MM.1S (cell line): ENCODE data around the gene MAPK4.

Experiments used
- DNase-seq: peaks from one replicate; pipeline ENCODE4 v3.0.0-alpha.2; 2015
- H2AFZ ChIP-seq: fragments of 300-600 bp; sonication (generic); 2 replicates; pipeline ENCODE4 v1.6.0; 2016; ENCODE audit warnings: antibody characterized with exemption, low read length
- H3F3A ChIP-seq: fragments of 300-600 bp; sonication (generic); 2 replicates; pipeline ENCODE4 v1.6.1; 2016; ENCODE audit warnings: mild to moderate bottlenecking, antibody characterized with exemption, low read length, moderate library complexity, mixed read lengths; ENCODE audit not compliant: insufficient read depth
- H3K27ac ChIP-seq: fragments of 300-600 bp; sonication (generic); 2 replicates; pipeline ENCODE4 v1.5.1; 2016; ENCODE audit warnings: mild to moderate bottlenecking, low read length
- H3K27me3 ChIP-seq: fragments of 300-600 bp; sonication (generic); replicated peaks from 2 replicates; pipeline ENCODE4 v1.6.0; 2016; ENCODE audit warnings: low read length; ENCODE audit not compliant: insufficient read depth
- H3K36me3 ChIP-seq: fragments of 300-600 bp; sonication (generic); replicated peaks from 2 replicates; pipeline ENCODE4 v1.6.1; 2016; ENCODE audit warnings: mild to moderate bottlenecking, low read length, mixed read lengths; ENCODE audit not compliant: insufficient read depth
- H3K4me1 ChIP-seq: fragments of 300-600 bp; sonication (generic); 2 replicates; pipeline ENCODE4 v1.6.1; 2016; ENCODE audit warnings: low read length, mixed read lengths
- H3K4me2 ChIP-seq: fragments of 300-600 bp; sonication (generic); 2 replicates; pipeline ENCODE4 v1.6.0; 2016; ENCODE audit warnings: low read depth, low read length
- H3K4me3 ChIP-seq: fragments of 300-600 bp; sonication (generic); 2 replicates; pipeline ENCODE4 v1.5.1; 2016; ENCODE audit warnings: low read length, mixed read lengths
- H3K79me2 ChIP-seq: fragments of 300-600 bp; sonication (generic); 2 replicates; pipeline ENCODE4 v1.6.1; 2016; ENCODE audit warnings: mixed run types, low read length, mixed read lengths
- H3K9ac ChIP-seq: fragments of 300-600 bp; sonication (generic); 2 replicates; pipeline ENCODE4 v1.6.1; 2016; ENCODE audit warnings: low read length, mixed read lengths
- H3K9me2 ChIP-seq: fragments of 300-600 bp; sonication (generic); replicated peaks from 2 replicates; pipeline ENCODE4 v1.6.1; 2016; ENCODE audit warnings: mild to moderate bottlenecking, low read length, mixed read lengths; ENCODE audit not compliant: insufficient read depth
- H3K9me3 ChIP-seq: fragments of 300-600 bp; sonication (generic); replicated peaks from 2 replicates; pipeline ENCODE4 v1.6.1; 2016; ENCODE audit warnings: mild to moderate bottlenecking, low read length, mixed read lengths; ENCODE audit not compliant: insufficient read depth
- H4K20me1 ChIP-seq: fragments of 300-600 bp; sonication (generic); 2 replicates; pipeline ENCODE4 v1.6.1; 2016; ENCODE audit warnings: mild to moderate bottlenecking, low read length, moderate library complexity, mixed read lengths; ENCODE audit not compliant: insufficient read depth
- CTCF ChIP-seq: fragments of 300-600 bp; sonication (generic); IDR thresholded peaks from 2 replicates; pipeline ENCODE4 v1.5.1; 2016; ENCODE audit warnings: antibody characterized with exemption, low read length, mixed read lengths
- EZH2 ChIP-seq: fragments of 300-600 bp; sonication (generic); optimal IDR thresholded peaks from 2 replicates; pipeline ENCODE3; 2017; ENCODE audit warnings: low read depth, mild to moderate bottlenecking, antibody characterized with exemption, low read length, mixed read lengths
- EZH2phosphoT487 ChIP-seq: fragments of 300-600 bp; sonication (generic); IDR thresholded peaks from 2 replicates; pipeline ENCODE4 v1.6.1; 2018; ENCODE audit warnings: antibody characterized with exemption, low read length

MAPK4 gene

DNA sequence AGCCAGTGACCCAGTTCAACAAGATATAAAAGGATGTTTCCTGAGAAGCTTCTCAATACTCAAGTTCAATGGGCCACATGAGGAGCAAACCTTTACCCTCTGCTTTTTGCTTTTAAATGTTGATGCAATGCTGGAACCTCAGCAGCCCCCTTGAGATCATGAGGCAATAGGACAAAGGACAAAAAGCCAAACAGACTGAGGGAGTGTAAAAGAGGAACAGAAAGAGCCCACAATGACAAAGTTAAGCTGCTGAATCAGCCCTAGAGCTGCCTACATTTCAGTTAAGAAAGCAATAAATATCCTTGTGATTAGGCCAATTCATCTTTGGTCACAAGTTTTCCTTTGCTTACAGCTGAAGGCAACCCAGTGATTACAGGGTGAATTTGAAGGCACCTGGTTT lies 183.1 kb downstream of the MAPK4 start:
- Histone ChIP-seq H3K4me1 (no peaks in the 10 kb centered on the region), H3K9me2 (no peaks in the 10 kb centered on the region), H3F3A (no peaks in the 10 kb centered on the region), H3K9ac (no peak overlapping the region), H3K79me2 (no peaks in the 10 kb centered on the region), H3K9me3 (no peaks in the 10 kb centered on the region), H4K20me1 (no peaks in the 10 kb centered on the region), H3K27me3 (no peaks in the 10 kb centered on the region), H3K36me3 (no peaks in the 10 kb centered on the region), H3K4me2 (no peak overlapping the region), H3K4me3 (no peak overlapping the region), H2AFZ (no peak overlapping the region), H3K27ac (no peak overlapping the region)
- TF ChIP-seq CTCF (no peak), EZH2 (no peak), EZH2phosphoT487 (no peak)
- no peak for DNase-seq

- H3K36me3 ChIP-seq = no peaks in the 10 kb centered on the region
- no peak overlapping the region for H3K4me2 ChIP-seq
- no peaks in the 10 kb centered on the region for H4K20me1 ChIP-seq
- no peak overlapping the region for H3K4me3 ChIP-seq
- no peaks in the 10 kb centered on the region for H3K79me2 ChIP-seq
- H3K9me3 ChIP-seq = no peaks in the 10 kb centered on the region
- H3K9ac ChIP-seq = no peak overlapping the region
- no peaks in the 10 kb centered on the region for H3K4me1 ChIP-seq
- H2AFZ ChIP-seq = no peak overlapping the region
- no peak for DNase-seq
- H3K27ac ChIP-seq = no peak overlapping the region
- TF ChIP-seq EZH2 = no peak
- TF ChIP-seq EZH2phosphoT487 = no peak
- TF ChIP-seq CTCF = no peak
- no peaks in the 10 kb centered on the region for H3F3A ChIP-seq
- H3K9me2 ChIP-seq = no peaks in the 10 kb centered on the region
- no peaks in the 10 kb centered on the region for H3K27me3 ChIP-seq
Observed at GRCh38 chr18:50744253-50744652, 184.4 kb downstream of the MAPK4 start.

DNA sequence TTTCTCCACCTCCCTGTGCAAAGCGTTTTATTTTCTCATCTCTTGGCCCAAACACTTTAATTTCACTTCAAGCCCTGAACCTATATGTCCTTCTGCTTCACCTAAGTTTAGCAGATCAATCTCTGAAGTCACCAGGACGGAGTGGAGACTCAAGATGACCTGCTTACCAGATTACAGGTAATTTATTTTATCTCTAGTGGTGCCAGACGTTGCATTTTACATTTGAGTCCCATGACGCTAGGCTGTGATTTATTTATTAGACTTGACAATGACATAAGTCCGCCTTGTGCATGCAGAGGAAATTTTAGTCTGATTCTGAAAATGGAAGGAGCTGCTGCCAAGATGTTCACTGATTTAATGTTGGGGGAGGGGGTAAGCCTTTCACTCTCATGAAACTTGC lies 186.1 kb downstream of the MAPK4 start:
- H3K9me2 ChIP-seq = no peaks in the 10 kb centered on the region
- no peak overlapping the region for H3K9ac ChIP-seq
- H3F3A ChIP-seq = no peaks in the 10 kb centered on the region
- H3K27me3 ChIP-seq = no peaks in the 10 kb centered on the region
- H3K79me2 ChIP-seq = no peaks in the 10 kb centered on the region
- H3K4me3 ChIP-seq = no peak overlapping the region
- TF ChIP-seq EZH2phosphoT487 (no peak), CTCF (no peak), EZH2 (no peak)
- no peaks in the 10 kb centered on the region for H4K20me1 ChIP-seq
- H3K4me2 ChIP-seq = no peak overlapping the region
- no peak overlapping the region for H3K27ac ChIP-seq
- DNase-seq = no peak
- H3K9me3 ChIP-seq = no peaks in the 10 kb centered on the region
- H3K4me1 ChIP-seq = no peaks in the 10 kb centered on the region
- no peaks in the 10 kb centered on the region for H3K36me3 ChIP-seq
- no peak overlapping the region for H2AFZ ChIP-seq

- Histone ChIP-seq H3K4me1 (no peaks in the 10 kb centered on the region), H3K9ac (no peak overlapping the region), H3K27ac (no peak overlapping the region), H3K36me3 (no peaks in the 10 kb centered on the region), H4K20me1 (no peaks in the 10 kb centered on the region), H3K4me2 (no peak overlapping the region), H2AFZ (no peak overlapping the region), H3K9me2 (no peaks in the 10 kb centered on the region), H3K4me3 (no peak overlapping the region), H3K9me3 (no peaks in the 10 kb centered on the region), H3K79me2 (no peaks in the 10 kb centered on the region), H3F3A (no peaks in the 10 kb centered on the region), H3K27me3 (no peaks in the 10 kb centered on the region)
- DNase-seq = no peak
- TF ChIP-seq EZH2phosphoT487 (no peak), EZH2 (no peak), CTCF (no peak)
Observed at GRCh38 chr18:50747849-50748242, 188.0 kb downstream of the MAPK4 start.
